Osteocyte (in vitro differentiated cells): ENCODE data around the gene GAB2. TPM values are rescaled to one million over a fixed set of nuclear protein-coding genes. Genes with fewer than 3 reads are reported as not detected.

Experiments
- DNase-seq: peaks from one replicate; pipeline ENCODE4 v3.0.0; 2021; ENCODE audit warnings: mixed read lengths; ENCODE audit not compliant: unreplicated experiment; ENCODE audit errors: extremely low spot score
- H3K27ac Mint-ChIP-seq: one replicate; pipeline ENCODE4 v1.8.0; 2021; ENCODE audit warnings: mild to moderate bottlenecking, mixed read lengths; ENCODE audit not compliant: unreplicated experiment
- H3K27me3 Mint-ChIP-seq: one replicate; pipeline ENCODE4 v1.8.0; 2021; ENCODE audit warnings: mixed read lengths; ENCODE audit not compliant: unreplicated experiment
- H3K36me3 Mint-ChIP-seq: one replicate; pipeline ENCODE4 v1.8.0; 2021; ENCODE audit warnings: mixed read lengths; ENCODE audit not compliant: unreplicated experiment
- H3K4me1 Mint-ChIP-seq: one replicate; pipeline ENCODE4 v1.8.0; 2021; ENCODE audit warnings: mixed read lengths; ENCODE audit not compliant: unreplicated experiment
- H3K4me3 Mint-ChIP-seq: one replicate; pipeline ENCODE4 v1.8.0; 2021; ENCODE audit warnings: mild to moderate bottlenecking, moderate library complexity, mixed read lengths; ENCODE audit not compliant: unreplicated experiment
- H3K9me3 Mint-ChIP-seq: one replicate; pipeline ENCODE4 v1.8.0; 2021; ENCODE audit warnings: mixed read lengths; ENCODE audit not compliant: unreplicated experiment
- CTCF ChIP-seq: fragments of 200-600 bp; sonication (generic); IDR thresholded peaks from 2 replicates; pipeline ENCODE4 v1.5.0; 2021; ENCODE audit warnings: antibody characterized with exemption, mild to moderate bottlenecking, moderate library complexity
- total RNA-seq: library from RNA; stranded (reverse); gene quantifications from 2 replicates; pipeline ENCODE4 v1.2.1, GENCODE V29; 2021

The GAB2 gene
- total RNA-seq, 1 donor from 2014 or later, result 11.4 TPM

GRCh38 chr11:78194490-78194889 is 223.1 kb downstream of the GAB2 start:
- no peak for TF ChIP-seq CTCF
- Mint-ChIP-seq H3K4me3 (no peak overlapping the region), H3K27me3 (no peaks in the 10 kb centered on the region), H3K36me3 (peaks cover 12% of the 10 kb centered on the region), H3K9me3 (no peaks in the 10 kb centered on the region), H3K4me1 (peaks cover 19% of the 10 kb centered on the region), H3K27ac (no peak overlapping the region)
- DNase-seq, result no peak

GRCh38 chr11:78193806-78194205 is 223.8 kb downstream of the GAB2 start:
- H3K27ac Mint-ChIP-seq, result no peak overlapping the region

GRCh38 chr11:78192911-78193351 is 224.7 kb downstream of the GAB2 start:
- Mint-ChIP-seq H3K9me3 (no peaks in the 10 kb centered on the region), H3K4me3 (no peak overlapping the region), H3K36me3 (peaks cover 11% of the 10 kb centered on the region), H3K27me3 (no peaks in the 10 kb centered on the region), H3K4me1 (peaks cover 25% of the 10 kb centered on the region), H3K27ac (no peak overlapping the region)
- no peak for TF ChIP-seq CTCF
- no peak for DNase-seq

More at GRCh38 chr11:78193806-78194205, 223.8 kb downstream of the GAB2 start:
- H3K36me3 Mint-ChIP-seq, result peaks cover 12% of the 10 kb centered on the region
- H3K9me3 Mint-ChIP-seq, result no peaks in the 10 kb centered on the region
- peaks cover 21% of the 10 kb centered on the region for H3K4me1 Mint-ChIP-seq
- DNase-seq, result no peak
- no peak overlapping the region for H3K4me3 Mint-ChIP-seq
- no peaks in the 10 kb centered on the region for H3K27me3 Mint-ChIP-seq
- no peak for TF ChIP-seq CTCF

GRCh38 chr11:78192223-78192719 is 225.3 kb downstream of the GAB2 start:
- no peak overlapping the region for H3K27ac Mint-ChIP-seq
- DNase-seq, result no peak
- no peak overlapping the region for H3K4me3 Mint-ChIP-seq
- peaks cover 32% of the 10 kb centered on the region for H3K4me1 Mint-ChIP-seq
- H3K9me3 Mint-ChIP-seq, result no peaks in the 10 kb centered on the region
- no peaks in the 10 kb centered on the region for H3K27me3 Mint-ChIP-seq
- peaks cover 10% of the 10 kb centered on the region for H3K36me3 Mint-ChIP-seq
- no peak for TF ChIP-seq CTCF

- Mint-ChIP-seq H3K27ac (no peak overlapping the region), H3K36me3 (peaks cover 6% of the 10 kb centered on the region), H3K4me1 (peaks cover 44% of the 10 kb centered on the region), H3K27me3 (no peaks in the 10 kb centered on the region), H3K9me3 (no peaks in the 10 kb centered on the region), H3K4me3 (no peak overlapping the region)
- no peak for DNase-seq
- TF ChIP-seq CTCF, result no peak
These were observed 226.6 kb downstream of the GAB2 start for GRCh38 chr11:78190871-78191538.
